Esophagus squamous epithelium (tissue), 5 donors: ENCODE results near the gene SOX6. TPM values are rescaled to one million over a fixed set of nuclear protein-coding genes. Genes with fewer than 3 reads are reported as not detected.

ENCODE experiments used
- DNase-seq: peaks from one replicate; lab custom pipeline; 2025; lab: John Stamatoyannopoulos, UW
- H3K27ac ChIP-seq, 4 donors: fragments of 200-600 bp; sonication (generic); one replicate each; pipeline ENCODE4 v1.5.1; 2016 to 2019; ENCODE audit warnings: mild to moderate bottlenecking in 1 of 4
- H3K27me3 ChIP-seq, 4 donors: fragments of 200-600 bp; sonication (generic); 1 replicate in 3 of 4; 2 replicates in 1 of 4; pipeline versions ENCODE4 v1.5.1 to v1.6.0; 2017 to 2021; ENCODE audit warnings: antibody characterized with exemption in 1 of 4
- H3K36me3 ChIP-seq, 3 donors: fragments of 200-600 bp; sonication (generic); one replicate each; pipeline ENCODE4 v1.5.1; 2016 to 2019
- H3K4me1 ChIP-seq, 3 donors: fragments of 200-600 bp; sonication (generic); one replicate each; pipeline ENCODE4 v1.5.1; 2017 to 2019
- H3K4me3 ChIP-seq, 4 donors: fragments of 200-600 bp; sonication (generic); 1 replicate in 3 of 4; 2 replicates in 1 of 4; pipeline ENCODE4 v1.5.1; 2016 to 2019; ENCODE audit warnings: mild to moderate bottlenecking in 2 of 4, moderate library complexity in 1 of 4
- H3K9me3 ChIP-seq, 3 donors: fragments of 200-600 bp; sonication (generic); one replicate each; pipeline ENCODE4 v1.5.1; 2016 to 2019
- POLR2A ChIP-seq, 4 donors: fragments of 450-650 bp; IDR thresholded peaks; one replicate each; pipeline ENCODE4 v1.6.1; 2017; ENCODE audit warnings: antibody characterized with exemption in 4 of 4, mild to moderate bottlenecking in 4 of 4, moderate library complexity in 3 of 4
- WGBS, 2 donors: methylation state at CpG; one replicate each; pipeline ENCODE4 v1.1.5; 2018; 5-methylcytosine and 5-hydroxymethylcytosine counted together
- intact Hi-C: fragments of 100-400 bp; cut with DNase I; formaldehyde crosslinking; loops from one replicate; pipeline ENCODE4 v1.15.0; 2022
- total RNA-seq, 4 donors: library from RNA; depleted of rRNA; stranded (reverse); fragments of >200 nt; gene quantifications; one replicate each; pipeline ENCODE4 v1.1.0, GENCODE V29; 2016
- TF ChIP-seq, protein P1 (sequence below), 6 experiments: fragments of 450-650 bp in 4 of 6; fragments of 200-600 bp in 2 of 6; sonication (generic) in 2 of 6; IDR thresholded peaks; one replicate each; pipeline ENCODE4 v1.5.1; 2016 to 2019; ENCODE audit warnings: antibody characterized with exemption in 6 of 6, mild to moderate bottlenecking in 4 of 6, moderate library complexity in 4 of 6
- donor health status: DM: yes; HTN: yes; CAD: no.

Gene SOX6
- total RNA-seq, 4 donors from 2014 or later = 7.8 to 16.0 (median 10.6) TPM

GRCh38 chr11:16160146-16160545 lies 196.2 kb downstream of the SOX6 start:
- Histone ChIP-seq H3K27ac (no peak overlapping the region), H3K27me3 (no peaks in the 10 kb centered on the region), H3K36me3 (no peaks in the 10 kb centered on the region), H3K4me1 (no peaks in the 10 kb centered on the region), H3K9me3 (no peaks in the 10 kb centered on the region), H3K4me3 (no peak overlapping the region)
- DNase-seq = no peak
- intact Hi-C loops = no loop called here
- WGBS, 2 donors = 86 to 92% methylated on average over 1 of the region's 1 CpG
- no peak for TF ChIP-seq POLR2A (IDR thresholded peaks at IDR 0.05)
- TF ChIP-seq, protein P1, sequence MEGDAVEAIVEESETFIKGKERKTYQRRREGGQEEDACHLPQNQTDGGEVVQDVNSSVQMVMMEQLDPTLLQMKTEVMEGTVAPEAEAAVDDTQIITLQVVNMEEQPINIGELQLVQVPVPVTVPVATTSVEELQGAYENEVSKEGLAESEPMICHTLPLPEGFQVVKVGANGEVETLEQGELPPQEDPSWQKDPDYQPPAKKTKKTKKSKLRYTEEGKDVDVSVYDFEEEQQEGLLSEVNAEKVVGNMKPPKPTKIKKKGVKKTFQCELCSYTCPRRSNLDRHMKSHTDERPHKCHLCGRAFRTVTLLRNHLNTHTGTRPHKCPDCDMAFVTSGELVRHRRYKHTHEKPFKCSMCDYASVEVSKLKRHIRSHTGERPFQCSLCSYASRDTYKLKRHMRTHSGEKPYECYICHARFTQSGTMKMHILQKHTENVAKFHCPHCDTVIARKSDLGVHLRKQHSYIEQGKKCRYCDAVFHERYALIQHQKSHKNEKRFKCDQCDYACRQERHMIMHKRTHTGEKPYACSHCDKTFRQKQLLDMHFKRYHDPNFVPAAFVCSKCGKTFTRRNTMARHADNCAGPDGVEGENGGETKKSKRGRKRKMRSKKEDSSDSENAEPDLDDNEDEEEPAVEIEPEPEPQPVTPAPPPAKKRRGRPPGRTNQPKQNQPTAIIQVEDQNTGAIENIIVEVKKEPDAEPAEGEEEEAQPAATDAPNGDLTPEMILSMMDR (IDR thresholded peaks at IDR 0.05) = no peak

DNA sequence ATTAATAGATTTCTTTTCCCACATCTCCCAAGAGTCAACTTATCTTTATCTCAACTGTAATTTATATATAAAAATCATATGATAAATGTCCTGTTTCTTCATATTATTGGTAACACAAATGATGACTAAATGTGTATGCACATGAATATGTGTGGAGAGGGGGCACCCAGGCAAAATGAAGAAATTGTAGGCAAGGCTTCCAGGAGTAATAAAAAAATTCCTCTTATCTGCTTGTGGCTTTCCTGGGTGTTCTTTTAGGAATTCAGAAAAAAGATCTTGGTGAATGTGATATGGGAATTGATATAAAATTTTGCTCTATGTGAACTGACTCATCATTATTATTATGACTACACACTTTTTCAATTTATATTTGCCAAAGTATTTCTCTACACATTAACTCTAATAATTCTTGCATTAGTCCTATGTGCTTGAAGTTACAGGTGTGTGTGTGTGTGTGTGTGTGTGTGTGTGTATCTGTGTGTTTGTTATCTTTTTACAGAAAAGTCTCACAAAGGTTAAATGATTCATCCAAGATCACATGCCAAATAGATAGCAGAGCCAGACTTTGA lies 197.8 kb downstream of the SOX6 start:
- Histone ChIP-seq H3K4me3 (no peak overlapping the region), H3K27me3 (no peaks in the 10 kb centered on the region), H3K36me3 (no peaks in the 10 kb centered on the region), H3K9me3 (no peaks in the 10 kb centered on the region), H3K4me1 (no peaks in the 10 kb centered on the region), H3K27ac (no peak overlapping the region)
- no peak for TF ChIP-seq POLR2A (IDR thresholded peaks at IDR 0.05)
- TF ChIP-seq, protein P1 (IDR thresholded peaks at IDR 0.05) = no peak
- intact Hi-C loops = no loop called here
- DNase-seq = no peak

DNA sequence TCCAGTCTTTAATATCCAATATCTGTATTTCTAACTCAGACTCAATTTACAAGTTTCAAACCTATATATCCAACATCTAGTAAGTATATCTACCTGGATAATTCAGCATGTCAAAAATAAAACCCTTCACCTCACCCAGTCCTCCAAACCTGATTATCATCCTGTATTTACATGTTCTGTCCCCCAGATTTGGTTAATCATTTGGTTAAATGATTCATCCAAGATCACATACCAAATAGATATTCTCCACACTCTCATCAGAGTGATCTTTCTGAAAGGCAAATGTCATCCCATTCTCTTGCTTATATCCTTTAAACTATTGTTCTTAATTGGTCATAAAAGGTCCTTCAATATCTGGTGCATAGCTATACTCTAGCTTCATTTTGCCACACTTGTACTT lies 199.0 kb downstream of the SOX6 start:
- Histone ChIP-seq H3K36me3 (no peaks in the 10 kb centered on the region), H3K27me3 (no peaks in the 10 kb centered on the region), H3K9me3 (no peaks in the 10 kb centered on the region), H3K4me3 (no peak overlapping the region), H3K27ac (no peak overlapping the region), H3K4me1 (no peaks in the 10 kb centered on the region)
- TF ChIP-seq, protein P1 (IDR thresholded peaks at IDR 0.05) = no peak
- TF ChIP-seq POLR2A (IDR thresholded peaks at IDR 0.05) = no peak
- intact Hi-C loops = no loop called here
- DNase-seq = no peak

DNA sequence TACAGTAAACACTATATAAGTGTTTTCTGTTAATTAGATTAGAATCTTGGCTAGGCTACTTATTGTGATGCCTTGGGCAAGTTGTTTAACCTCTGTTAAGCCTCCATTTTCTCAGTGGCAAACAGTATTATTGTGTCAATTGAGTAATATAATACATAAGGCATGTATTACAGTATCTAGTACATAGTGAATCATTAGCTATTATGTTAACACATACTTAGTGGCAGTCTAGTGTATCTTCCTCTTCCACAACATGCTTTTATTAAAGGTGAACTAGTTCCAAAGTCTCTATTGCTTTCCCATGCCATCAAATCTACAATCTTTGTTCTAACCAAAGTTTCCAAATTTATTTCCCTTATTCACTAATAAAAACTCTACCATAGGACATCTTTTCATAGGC lies 200.9 kb downstream of the SOX6 start:
- TF ChIP-seq, protein P1 (IDR thresholded peaks at IDR 0.05) = no peak
- TF ChIP-seq POLR2A (IDR thresholded peaks at IDR 0.05) = no peak
- no peak for DNase-seq
- Histone ChIP-seq H3K4me3 (no peak overlapping the region), H3K27me3 (no peaks in the 10 kb centered on the region), H3K4me1 (no peaks in the 10 kb centered on the region), H3K36me3 (no peaks in the 10 kb centered on the region), H3K27ac (peak overlapping the region in 1 of 4 donors; percentile 4), H3K9me3 (no peaks in the 10 kb centered on the region)
- intact Hi-C loops = no loop called here

DNA sequence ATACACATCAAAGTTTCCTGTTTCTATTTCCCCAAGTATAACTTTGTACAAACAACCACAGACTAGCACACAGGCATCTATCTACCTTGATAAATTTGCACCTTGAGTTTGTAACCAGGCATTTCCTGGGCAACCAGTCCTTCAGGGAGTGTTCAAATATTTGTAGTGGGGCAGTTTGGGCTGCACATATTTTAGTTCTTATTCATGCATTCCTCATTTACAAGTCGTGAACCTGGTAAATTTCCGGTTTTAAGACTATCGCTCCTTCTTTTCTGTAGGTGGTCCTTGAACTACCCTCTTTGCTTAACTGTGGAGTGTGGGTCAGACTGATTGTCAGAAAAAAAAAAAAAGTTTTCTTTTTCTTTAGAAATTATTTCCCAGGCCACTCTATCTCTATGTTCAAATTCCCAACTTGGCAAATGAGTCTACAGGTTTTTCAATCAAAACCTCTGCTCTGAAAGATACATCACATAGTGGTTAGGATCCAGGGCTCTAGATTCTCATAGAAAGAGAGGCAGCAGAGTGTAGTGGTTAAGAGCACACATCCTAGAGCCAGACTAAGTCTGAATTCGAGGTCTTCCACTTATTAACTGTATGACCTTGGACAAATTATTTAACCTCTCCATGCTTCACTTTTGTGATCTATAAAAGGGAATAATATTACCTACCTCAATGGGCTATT lies 201.5 kb downstream of the SOX6 start:
- no peak for DNase-seq
- intact Hi-C loops = no loop called here
- Histone ChIP-seq H3K9me3 (no peaks in the 10 kb centered on the region), H3K36me3 (no peaks in the 10 kb centered on the region), H3K4me1 (no peaks in the 10 kb centered on the region), H3K27ac (peak overlapping the region in 1 of 4 donors; percentile 4), H3K4me3 (no peak overlapping the region), H3K27me3 (no peaks in the 10 kb centered on the region)
- 49 to 55% methylated on average over 4 of the region's 4 CpGs for WGBS, 2 donors
- no peak for TF ChIP-seq POLR2A (IDR thresholded peaks at IDR 0.05)
- TF ChIP-seq, protein P1 (IDR thresholded peaks at IDR 0.05) = no peak
